OCI-LY3 (cell line): ENCODE results near the gene IQCM.

Source experiments
- CTCF ChIP-seq: fragments of 200-600, 300-600 bp; sonication (generic); IDR thresholded peaks from 2 replicates; pipeline ENCODE4 v1.5.1; 2014; ENCODE audit warnings: antibody characterized with exemption, low read length, low read depth
- EZH2phosphoT487 ChIP-seq: fragments of 200-600 bp; shearing (Covaris generic); IDR thresholded peaks from 2 replicates; pipeline ENCODE4 v1.6.1; 2018; ENCODE audit warnings: antibody characterized with exemption, mixed run types, low read depth

DNA sequence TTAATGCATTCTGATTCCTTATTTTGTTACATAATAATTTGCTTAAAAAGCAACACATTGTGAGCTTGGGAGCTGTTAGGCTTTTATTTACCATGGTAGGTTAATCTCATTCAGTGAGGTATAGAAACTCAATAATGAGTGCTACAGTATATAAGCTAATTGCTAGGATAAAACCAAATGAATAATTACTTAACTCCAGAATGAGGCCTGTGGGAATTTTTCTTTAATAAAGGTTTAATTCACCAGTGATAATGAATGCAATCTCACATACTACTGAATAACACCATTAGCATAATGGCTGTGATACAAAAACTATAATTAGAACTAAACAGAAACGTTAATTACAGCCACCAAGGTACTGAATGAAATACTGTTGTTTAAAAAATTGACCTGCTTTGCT, 326.3 kb downstream of the IQCM start:
- TF ChIP-seq CTCF: no peak
- TF ChIP-seq EZH2phosphoT487: no peak
